H1 (cell line): Measurements from ENCODE around the gene STX10. TPM values are rescaled to one million over a fixed set of nuclear protein-coding genes. Genes with fewer than 3 reads are reported as not detected.

Experiments used
- ASH2L ChIP-seq: fragments of 200-600, 300-600 bp; sonication (generic); IDR thresholded peaks from one replicate; pipeline ENCODE4 v1.7.1; 2017; ENCODE audit warnings: low read length
- CHD1 ChIP-seq: IDR thresholded peaks from 2 replicates; pipeline ENCODE4 v1.6.1; 2012; ENCODE audit warnings: low read depth, low read length, improper control_type of control experiment
- E2F6 ChIP-seq: IDR thresholded peaks from 2 replicates; pipeline ENCODE4 v1.6.1; 2012; ENCODE audit warnings: inconsistent platforms
- GTF2F1 ChIP-seq: IDR thresholded peaks from 2 replicates; pipeline ENCODE4 v1.6.1; 2012; ENCODE audit warnings: low read depth, low read length, improper control_type of control experiment, borderline replicate concordance
- HDAC2 ChIP-seq, 2 experiments: fragments of 300-600 bp in 1 of 2; sonication (generic) in 1 of 2; IDR thresholded peaks; 2 replicates each; pipeline ENCODE4 v1.6.1; 2011 to 2012; ENCODE audit warnings: low read depth in 2 of 2, low read length in 2 of 2, mild to moderate bottlenecking in 2 of 2, moderate library complexity in 2 of 2, borderline replicate concordance in 1 of 2, inconsistent platforms in 1 of 2
- KDM4A ChIP-seq: IDR thresholded peaks from one replicate; pipeline ENCODE4 v1.7.1; 2012; ENCODE audit warnings: low read depth, mild to moderate bottlenecking, moderate library complexity, low read length, inconsistent platforms; ENCODE audit not compliant: severe bottlenecking
- KDM5A ChIP-seq: fragments of 200-600 bp; IDR thresholded peaks from 2 replicates; pipeline ENCODE4 v1.7.1; 2012; ENCODE audit warnings: mild to moderate bottlenecking, low read length, inconsistent platforms, mixed read lengths
- MAFK ChIP-seq: IDR thresholded peaks from 2 replicates; pipeline ENCODE4 v1.6.1; 2012; ENCODE audit warnings: low read depth, mild to moderate bottlenecking, improper control_type of control experiment, low read length
- MAX ChIP-seq: IDR thresholded peaks from 2 replicates; pipeline ENCODE4 v1.6.1; 2012; ENCODE audit warnings: inconsistent platforms
- POLR2A ChIP-seq, 2 experiments: IDR thresholded peaks; 1 replicate in 1 of 2; 2 replicates in 1 of 2; pipeline ENCODE4 v1.6.1; 2011; ENCODE audit warnings: low read depth in 2 of 2, low read length in 2 of 2, mild to moderate bottlenecking in 2 of 2; ENCODE audit errors: control extremely low read depth in 1 of 2
- RBBP5 ChIP-seq: IDR thresholded peaks from 2 replicates; pipeline ENCODE4 v1.7.1; 2012; ENCODE audit warnings: low read depth, mild to moderate bottlenecking, inconsistent platforms, low read length, moderate library complexity, borderline replicate concordance
- RFX5 ChIP-seq: IDR thresholded peaks from 2 replicates; pipeline ENCODE4 v1.6.1; 2011; ENCODE audit warnings: low read depth, low read length, improper control_type of control experiment, borderline replicate concordance
- RNF2 ChIP-seq: fragments of 200-900, 300-1000 bp; sonication (generic); IDR thresholded peaks from 2 replicates; pipeline ENCODE4 v1.7.1; 2016; ENCODE audit warnings: borderline replicate concordance, low read depth, mild to moderate bottlenecking, antibody characterized with exemption, low read length; ENCODE audit not compliant: poor library complexity, severe bottlenecking; ENCODE audit errors: missing control alignments
- TAF1 ChIP-seq: IDR thresholded peaks from 2 replicates; pipeline ENCODE4 v1.6.1; 2011; ENCODE audit warnings: mild to moderate bottlenecking, low read depth, low read length
- TBP ChIP-seq: IDR thresholded peaks from 2 replicates; pipeline ENCODE4 v1.6.1; 2011; ENCODE audit warnings: low read depth, low read length, improper control_type of control experiment
- TCF12 ChIP-seq: IDR thresholded peaks from 2 replicates; pipeline ENCODE4 v1.6.1; 2011; ENCODE audit warnings: low read depth, mild to moderate bottlenecking, low read length
- USF2 ChIP-seq: IDR thresholded peaks from 2 replicates; pipeline ENCODE4 v1.6.1; 2011; ENCODE audit warnings: low read length, improper control_type of control experiment
- ZNF274 ChIP-seq: IDR thresholded peaks from 2 replicates; pipeline ENCODE4 v1.7.0; 2012; ENCODE audit warnings: low read length, borderline replicate concordance; ENCODE audit errors: extremely low read depth
- polyA plus RNA-seq, 7 experiments: library from polyadenylated mRNA; depleted of rRNA in 3 of 7; stranded (reverse) in 5 of 7; unstranded in 2 of 7; fragments of >200 nt in 5 of 7; fragments of 200-250 nt in 2 of 7; gene quantifications; 1 replicate in 5 of 7; 2 replicates in 1 of 7; 4 replicates in 1 of 7; pipeline versions ENCODE4 v1.2.1 to v1.2.3, GENCODE V29; 2011 to 2013; ENCODE audit warnings: missing spikeins in 2 of 7, mixed read lengths in 2 of 7
- total RNA-seq: library from RNA; stranded (reverse); fragmentation: NEBNext Ultra II Directional; extraction: Animal tissue kit (Norgen Biotek cat#: 25700); gene quantifications from 2 replicates; pipeline ENCODE4 v1.2.1, GENCODE V29; 2021
- TF ChIP-seq, protein P1 (sequence below): IDR thresholded peaks from 2 replicates; pipeline ENCODE4 v1.6.1; 2011; ENCODE audit warnings: low read depth, mild to moderate bottlenecking, low read length; ENCODE audit not compliant: insufficient read depth

The STX10 gene
- total and polyA plus RNA-seq, 2 of the 8 experiments (the other 6 are each of a cell fraction or from before 2014, with no cell fraction given): 53.0 to 80.1 TPM

DNA sequence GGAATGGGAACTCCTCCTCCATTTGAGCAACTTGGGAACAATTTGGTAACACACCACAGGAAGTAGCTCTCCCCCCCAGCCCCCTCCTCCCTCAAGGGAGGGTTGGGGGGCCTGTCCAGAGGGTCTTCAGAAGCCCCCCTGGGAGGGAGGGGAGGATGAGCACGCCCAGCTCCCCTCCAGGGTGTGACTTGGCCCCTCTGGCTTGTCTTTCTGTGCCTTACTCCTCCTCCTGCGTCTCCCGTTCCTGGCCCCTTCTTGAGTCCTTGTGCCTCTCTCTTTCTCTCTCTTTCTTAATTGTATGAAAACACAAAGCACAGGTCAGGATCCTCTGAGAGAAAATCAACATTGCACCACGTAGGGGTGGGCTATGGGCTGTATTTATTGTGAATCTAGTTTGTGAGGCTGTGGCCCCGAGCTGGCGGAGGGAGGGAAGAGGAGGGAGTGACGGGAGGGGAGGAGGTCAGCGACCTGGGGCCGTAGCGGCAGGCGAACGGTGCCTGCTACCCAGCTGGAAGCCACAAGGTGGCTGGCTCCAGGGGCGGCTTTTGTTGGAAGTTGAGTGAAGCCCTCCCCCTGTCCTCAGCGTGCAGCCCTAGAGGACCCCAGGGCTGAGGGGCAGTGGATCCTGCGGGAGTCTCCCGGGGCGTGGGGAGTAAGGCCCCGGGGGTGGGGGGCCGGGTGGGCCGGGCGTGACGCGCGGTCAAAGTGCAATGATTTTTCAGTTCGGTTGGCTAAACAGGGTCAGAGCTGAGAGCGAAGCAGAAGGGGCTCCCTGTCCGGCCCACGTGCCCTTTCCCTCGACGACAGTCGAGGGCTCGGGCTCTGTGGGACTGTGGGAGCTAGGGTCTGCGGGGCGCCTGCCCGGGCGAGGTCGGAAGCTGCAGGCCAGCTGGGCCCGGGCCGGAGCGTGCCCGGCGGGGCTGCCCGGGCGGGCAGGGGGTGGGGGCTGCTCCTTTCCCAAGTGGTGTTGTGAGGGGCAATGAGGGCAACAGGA lies 53.9 kb downstream of the STX10 start (continued):
- TF ChIP-seq USF2 (no peak), RFX5 (no peak), KDM4A (peak; percentile 3), RNF2 (peak; percentile 18), E2F6 (peak; percentile 94), KDM5A (no peak), GTF2F1 (no peak), POLR2A (IDR thresholded peaks at IDR 0.05; ENCODE audit: control extremely low read depth in 1 of 2, low read depth in 2 of 2, low read length in 2 of 2) (no peak), CHD1 (no peak), RBBP5 (0 out of 2 replicates have a peak, but pooled peaks have one; percentile 30), TBP (no peak), MAFK (no peak), ASH2L (no peak), MAX (peak; percentile 96), TAF1 (no peak), ZNF274 (no peak), HDAC2 (IDR thresholded peaks at IDR 0.05; ENCODE audit: borderline replicate concordance in 1 of 2, low read depth in 2 of 2, low read length in 2 of 2) (peak in 1 of 2 experiments; percentile 33; a peak in 1 of 4 replicates), TCF12 (no peak)
- TF ChIP-seq, protein P1, sequence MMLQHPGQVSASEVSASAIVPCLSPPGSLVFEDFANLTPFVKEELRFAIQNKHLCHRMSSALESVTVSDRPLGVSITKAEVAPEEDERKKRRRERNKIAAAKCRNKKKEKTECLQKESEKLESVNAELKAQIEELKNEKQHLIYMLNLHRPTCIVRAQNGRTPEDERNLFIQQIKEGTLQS: no peak
- TF ChIP-seq, all 59 proteins: peak for 8
